Peyer's patch (tissue), 4 donors: ENCODE measurements around the gene CMKLR1. TPM values are rescaled to one million over a fixed set of nuclear protein-coding genes. Genes with fewer than 3 reads are reported as not detected.

ENCODE experiments used
- DNase-seq, 3 donors: peaks; one replicate each; pipeline ENCODE4 v3.0.0-alpha.2; 2017 to 2019
- H3K27ac ChIP-seq, 4 donors: fragments of 200-600 bp; sonication (generic); one replicate each; pipeline ENCODE4 v1.5.1; 2016 to 2019
- H3K27me3 ChIP-seq, 2 donors: fragments of 200-600 bp; sonication (generic); one replicate each; pipeline ENCODE4 v1.5.1; 2019
- H3K36me3 ChIP-seq, 3 donors: fragments of 200-600 bp; sonication (generic); one replicate each; pipeline ENCODE4 v1.5.1; 2016 to 2019
- H3K4me1 ChIP-seq, 4 donors: fragments of 200-600 bp; sonication (generic); one replicate each; pipeline ENCODE4 v1.5.1; 2016 to 2019
- H3K4me3 ChIP-seq, 4 donors: fragments of 200-600 bp; sonication (generic); 1 replicate in 3 of 4; 2 replicates in 1 of 4; pipeline ENCODE4 v1.5.1; 2016 to 2019; ENCODE audit warnings: mild to moderate bottlenecking in 1 of 4
- H3K9me3 ChIP-seq, 4 donors: fragments of 200-600 bp; sonication (generic); one replicate each; pipeline ENCODE4 v1.5.1; 2016 to 2019; ENCODE audit warnings: mild to moderate bottlenecking in 1 of 4
- CTCF ChIP-seq, 6 experiments: fragments of 450-650 bp in 4 of 6; fragments of 200-600 bp in 2 of 6; sonication (generic) in 1 of 6; IDR thresholded peaks; one replicate each; pipeline ENCODE4 v1.5.1; 2017 to 2019; ENCODE audit warnings: antibody characterized with exemption in 6 of 6, mild to moderate bottlenecking in 3 of 6, moderate library complexity in 1 of 6
- POLR2A ChIP-seq, 2 donors: fragments of 450-650 bp; IDR thresholded peaks; one replicate each; pipeline ENCODE4 v1.5.1; 2017; ENCODE audit warnings: antibody characterized with exemption in 2 of 2, mild to moderate bottlenecking in 2 of 2, moderate library complexity in 2 of 2
- total RNA-seq, 4 donors: library from RNA; depleted of rRNA; stranded (reverse); fragments of >200 nt; gene quantifications; one replicate each; pipeline ENCODE4 v1.1.0, GENCODE V29; 2016

CMKLR1 gene
- total RNA-seq, 4 donors from 2014 or later = 1.1 to 18.2 (median 4.1) TPM

GRCh38 chr12:108295641-108296040 lies 43.5 kb downstream of the CMKLR1 start:
- H3K4me1 ChIP-seq = no peaks in the 10 kb centered on the region
- no peak overlapping the region for H3K4me3 ChIP-seq
- no peak for DNase-seq
- H3K27ac ChIP-seq = no peak overlapping the region
- H3K9me3 ChIP-seq = no peaks in the 10 kb centered on the region
- H3K27me3 ChIP-seq = no peaks in the 10 kb centered on the region
- TF ChIP-seq POLR2A (IDR thresholded peaks at IDR 0.05) (no peak), CTCF (IDR thresholded peaks at IDR 0.05) (no peak)
- no peaks in the 10 kb centered on the region for H3K36me3 ChIP-seq

- DNase-seq = no peak
These were observed 49.6 kb downstream of the CMKLR1 start for GRCh38 chr12:108289350-108290161.

DNA sequence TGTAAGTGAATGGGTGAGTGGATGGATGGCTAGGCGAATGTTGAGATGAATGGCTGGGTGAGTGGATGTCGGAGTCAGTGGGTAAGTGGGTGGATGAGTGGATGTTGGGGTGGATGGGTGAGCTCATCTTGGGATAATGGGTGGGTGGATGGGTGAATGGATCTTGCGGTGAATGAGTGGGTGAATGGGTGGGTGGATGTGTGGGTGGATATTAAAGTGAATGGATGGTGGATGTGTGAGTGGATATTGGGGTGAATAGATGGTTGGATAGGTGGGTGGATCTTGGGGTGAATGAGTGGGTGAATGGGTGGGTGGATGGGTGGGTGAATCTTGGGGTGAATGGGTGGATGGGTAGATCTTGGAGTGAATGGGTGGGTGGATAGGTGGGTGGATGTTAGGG lies 51.9 kb downstream of the CMKLR1 start:
- no peak overlapping the region for H3K4me3 ChIP-seq
- H3K27me3 ChIP-seq = no peaks in the 10 kb centered on the region
- H3K4me1 ChIP-seq = no peaks in the 10 kb centered on the region
- H3K27ac ChIP-seq = no peak overlapping the region
- TF ChIP-seq CTCF (IDR thresholded peaks at IDR 0.05) (no peak), POLR2A (IDR thresholded peaks at IDR 0.05) (no peak)
- H3K36me3 ChIP-seq = no peaks in the 10 kb centered on the region
- no peaks in the 10 kb centered on the region for H3K9me3 ChIP-seq
- no peak for DNase-seq

More at GRCh38 chr12:108289350-108290161, 49.6 kb downstream of the CMKLR1 start:
- Histone ChIP-seq H3K9me3 (no peaks in the 10 kb centered on the region), H3K27ac (no peak overlapping the region), H3K4me1 (no peaks in the 10 kb centered on the region), H3K36me3 (no peaks in the 10 kb centered on the region), H3K4me3 (no peak overlapping the region), H3K27me3 (no peaks in the 10 kb centered on the region)
- TF ChIP-seq CTCF (IDR thresholded peaks at IDR 0.05) (no peak), POLR2A (IDR thresholded peaks at IDR 0.05) (no peak)

GRCh38 chr12:108285016-108285415 lies 54.1 kb downstream of the CMKLR1 start:
- H3K27ac ChIP-seq = no peak overlapping the region
- no peaks in the 10 kb centered on the region for H3K4me1 ChIP-seq
- H3K27me3 ChIP-seq = no peaks in the 10 kb centered on the region
- no peaks in the 10 kb centered on the region for H3K9me3 ChIP-seq
- no peak for TF ChIP-seq POLR2A (IDR thresholded peaks at IDR 0.05)
- no peak for TF ChIP-seq CTCF (IDR thresholded peaks at IDR 0.05)
- DNase-seq = no peak
- no peak overlapping the region for H3K4me3 ChIP-seq
- H3K36me3 ChIP-seq = no peaks in the 10 kb centered on the region

DNA sequence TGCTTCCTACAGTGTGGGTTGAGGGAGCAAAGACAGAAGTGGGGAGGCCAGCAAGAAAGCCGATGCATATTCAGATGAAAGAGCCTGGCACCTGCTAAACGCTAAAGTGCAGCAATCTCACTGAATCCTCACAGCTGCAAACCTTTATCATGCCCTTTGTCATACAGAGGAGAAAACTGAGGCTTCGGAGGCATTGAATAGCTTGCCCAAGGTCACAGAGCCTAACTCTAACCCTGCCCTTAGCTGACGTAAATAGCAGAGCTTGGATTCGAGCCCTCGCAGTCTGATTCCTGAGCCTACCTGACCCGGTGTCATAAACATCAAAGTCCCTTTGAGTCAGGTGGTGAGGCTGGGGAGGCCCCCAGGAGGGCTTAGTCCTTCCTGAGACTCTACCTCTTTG lies 54.9 kb downstream of the CMKLR1 start:
- H3K27me3 ChIP-seq = no peaks in the 10 kb centered on the region
- TF ChIP-seq POLR2A (IDR thresholded peaks at IDR 0.05) (no peak), CTCF (IDR thresholded peaks at IDR 0.05) (no peak)
- H3K9me3 ChIP-seq = no peaks in the 10 kb centered on the region
- H3K27ac ChIP-seq = no peak overlapping the region
- no peaks in the 10 kb centered on the region for H3K36me3 ChIP-seq
- H3K4me3 ChIP-seq = no peak overlapping the region
- no peak for DNase-seq
- H3K4me1 ChIP-seq = no peaks in the 10 kb centered on the region
